PC-9 (cell line): ENCODE data around the gene MBOAT2. TPM values are rescaled to one million over a fixed set of nuclear protein-coding genes. Genes with fewer than 3 reads are reported as not detected.

Experiments
- BruUV-seq: library from RNA; stranded (reverse); fragments of 400-500 nt; replicated peaks from 2 replicates; lab custom pipeline; 2021; lab: Mats Ljungman, UMichigan
- CTCF ChIA-PET: fragments of 300-600 bp; sonication (Branson Sonifier 250); formaldehyde crosslinking; loops from one replicate; lab custom pipeline; 2022; ENCODE audit warnings: antibody characterized with exemption; lab: Charles Lee
- POLR2A ChIA-PET: fragments of 300-600 bp; sonication (Branson Sonifier 250); formaldehyde crosslinking; loops from one replicate; lab custom pipeline; 2022; ENCODE audit warnings: antibody characterized with exemption; ENCODE audit not compliant: unreplicated experiment; lab: Charles Lee
- DNase-seq, 2 experiments: peaks; one replicate each; pipeline versions ENCODE4 v3.0.0 to v3.0.0-alpha.2; 2015 to 2022; ENCODE audit warnings: mixed read lengths in 1 of 2
- H2AFZ ChIP-seq: fragments of 200-600 bp; sonication (generic); 2 replicates; pipeline ENCODE4 v1.8.1; 2017; ENCODE audit warnings: antibody characterized with exemption
- H3F3A ChIP-seq: fragments of 200-600 bp; sonication (generic); 2 replicates; pipeline ENCODE4 v1.8.1; 2017; ENCODE audit warnings: antibody characterized with exemption, mild to moderate bottlenecking, low read depth; ENCODE audit not compliant: insufficient read depth
- H3K27ac ChIP-seq: fragments of 200-600 bp; sonication (generic); 2 replicates; pipeline ENCODE4 v1.6.1; 2016; ENCODE audit warnings: mixed run types
- H3K27me3 ChIP-seq: fragments of 200-600 bp; sonication (generic); 2 replicates; pipeline ENCODE4 v1.6.1; 2016; ENCODE audit warnings: low read depth, mixed run types; ENCODE audit not compliant: insufficient read depth
- H3K36me3 ChIP-seq: fragments of 200-600 bp; sonication (generic); 2 replicates; pipeline ENCODE4 v1.6.1; 2016; ENCODE audit warnings: low read depth, mixed run types
- H3K4me1 ChIP-seq: fragments of 200-600 bp; sonication (generic); replicated peaks from 2 replicates; pipeline ENCODE4 v1.6.1; 2016; ENCODE audit warnings: mixed run types; ENCODE audit not compliant: insufficient read depth
- H3K4me2 ChIP-seq: fragments of 200-600 bp; sonication (generic); 2 replicates; pipeline ENCODE4 v1.6.1; 2017; ENCODE audit warnings: mixed run types
- H3K4me3 ChIP-seq: fragments of 200-600 bp; sonication (generic); 2 replicates; pipeline ENCODE4 v1.6.1; 2016; ENCODE audit warnings: mixed run types
- H3K79me2 ChIP-seq: fragments of 200-600 bp; sonication (generic); 2 replicates; pipeline ENCODE4 v1.6.1; 2017; ENCODE audit warnings: low read depth, mixed run types
- H3K9me2 ChIP-seq: fragments of 200-600 bp; sonication (generic); 2 replicates; pipeline ENCODE4 v1.8.1; 2017; ENCODE audit warnings: mild to moderate bottlenecking; ENCODE audit not compliant: insufficient read depth
- H3K9me3 ChIP-seq: fragments of 200-600 bp; sonication (generic); 2 replicates; pipeline ENCODE4 v1.8.1; 2016; ENCODE audit warnings: low read depth; ENCODE audit not compliant: insufficient read depth
- H4K20me1 ChIP-seq: fragments of 200-600 bp; sonication (generic); 2 replicates; pipeline ENCODE4 v1.8.1; 2017; ENCODE audit not compliant: insufficient read depth
- CTCF ChIP-seq: fragments of 200-600 bp; sonication (generic); conservative IDR thresholded peaks from 2 replicates; pipeline ENCODE4 v1.6.1; 2017; ENCODE audit warnings: mixed run types, antibody characterized with exemption, mild to moderate bottlenecking, moderate library complexity
- EZH2 ChIP-seq: fragments of 200-600 bp; sonication (generic); IDR thresholded peaks from 2 replicates; pipeline ENCODE4 v1.8.0; 2017; ENCODE audit warnings: antibody characterized with exemption, low read depth
- intact Hi-C: fragments of 100-400 bp; cut with micrococcal nuclease; formaldehyde crosslinking; loops from one replicate; pipeline ENCODE4 v1.10.0; 2022; ENCODE audit not compliant: unreplicated experiment
- total RNA-seq: library from RNA; stranded (reverse); gene quantifications from 2 replicates; pipeline ENCODE4 v1.2.3, GENCODE V29; 2021

Gene MBOAT2
- total RNA-seq, 1 experiment from 2014 or later: 57.7 TPM

DNA sequence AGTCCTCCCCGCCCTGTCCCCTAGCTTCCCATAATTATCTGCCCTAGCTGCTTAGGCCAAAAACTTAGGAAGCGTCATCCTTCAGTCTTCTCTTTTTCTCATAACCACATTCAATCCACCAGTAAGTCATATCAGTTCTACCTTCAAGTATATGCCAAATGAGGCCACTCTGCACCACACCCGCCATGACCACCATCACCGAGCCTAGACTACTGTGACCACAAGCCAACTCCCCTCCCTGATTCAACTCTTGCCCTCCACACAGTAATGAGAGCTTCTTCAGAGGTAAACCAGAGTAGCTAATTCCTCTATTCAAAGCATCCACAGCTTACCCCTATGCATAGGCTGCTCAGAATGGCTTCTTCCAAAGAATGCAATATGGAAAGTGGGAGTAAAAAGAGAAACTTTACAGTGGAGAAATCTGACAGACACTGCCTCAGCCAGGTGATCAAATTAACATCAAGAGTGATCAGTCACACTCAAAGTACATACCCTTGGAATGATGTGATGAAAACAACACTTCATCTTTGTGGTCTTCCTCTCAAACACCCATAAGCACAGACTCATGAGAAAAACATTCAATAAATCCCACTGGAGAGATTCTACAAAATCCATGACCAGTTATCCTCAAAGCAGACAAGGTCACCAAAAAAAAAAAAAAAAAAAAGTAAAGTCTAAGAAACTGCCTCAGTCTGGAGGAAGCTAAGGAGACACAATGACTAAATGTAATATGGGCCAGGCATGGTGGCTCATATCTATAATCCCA lies 17.7 kb downstream of the MBOAT2 start:
- intact Hi-C loops: no loop called here
- TF ChIP-seq CTCF (no peak), EZH2 (no peak)
- Histone ChIP-seq H2AFZ (no peak overlapping the region), H3K9me3 (no peaks in the 10 kb centered on the region), H3K27ac (no peak overlapping the region), H3K4me2 (no peak overlapping the region), H3K9me2 (no peaks in the 10 kb centered on the region), H3K4me1 (peaks cover 15% of the 10 kb centered on the region; the same call in 1 of the 2 replicates), H3F3A (no peaks in the 10 kb centered on the region), H3K79me2 (peaks cover 97% of the 10 kb centered on the region), H3K27me3 (no peaks in the 10 kb centered on the region), H3K4me3 (no peak overlapping the region), H3K36me3 (no peaks in the 10 kb centered on the region), H4K20me1 (0 out of 2 replicates have a peak, but pooled peaks cover 2% of the 10 kb centered on the region)
- BruUV-seq: no TSS peak
- no peak for DNase-seq
- CTCF ChIA-PET: no interaction called here
- POLR2A ChIA-PET: interaction anchor here (0.8 kb wide), 1 partner anchor 18 kb away, joined by 5 read pairs; no protein-coding TSS in a partner anchor

GRCh38 chr2:8984855-8985254 lies 18.6 kb downstream of the MBOAT2 start:
- no peak overlapping the region for H2AFZ ChIP-seq
- H3K4me3 ChIP-seq: no peak overlapping the region
- CTCF ChIA-PET: no interaction called here
- H3K4me2 ChIP-seq: no peak overlapping the region
- no peak for DNase-seq
- no peaks in the 10 kb centered on the region for H3K27me3 ChIP-seq
- no peaks in the 10 kb centered on the region for H3K9me3 ChIP-seq
- no peak for TF ChIP-seq EZH2
- TF ChIP-seq CTCF: no peak
- H3K4me1 ChIP-seq: peaks cover 15% of the 10 kb centered on the region; the same call in 1 of the 2 replicates
- no peaks in the 10 kb centered on the region for H4K20me1 ChIP-seq
- intact Hi-C loops: no loop called here
- no peaks in the 10 kb centered on the region for H3K36me3 ChIP-seq
- BruUV-seq: no TSS peak
- no peak overlapping the region for H3K27ac ChIP-seq
- H3F3A ChIP-seq: no peaks in the 10 kb centered on the region
- H3K79me2 ChIP-seq: peaks cover 98% of the 10 kb centered on the region
- POLR2A ChIA-PET: no interaction called here
- H3K9me2 ChIP-seq: no peaks in the 10 kb centered on the region

DNA sequence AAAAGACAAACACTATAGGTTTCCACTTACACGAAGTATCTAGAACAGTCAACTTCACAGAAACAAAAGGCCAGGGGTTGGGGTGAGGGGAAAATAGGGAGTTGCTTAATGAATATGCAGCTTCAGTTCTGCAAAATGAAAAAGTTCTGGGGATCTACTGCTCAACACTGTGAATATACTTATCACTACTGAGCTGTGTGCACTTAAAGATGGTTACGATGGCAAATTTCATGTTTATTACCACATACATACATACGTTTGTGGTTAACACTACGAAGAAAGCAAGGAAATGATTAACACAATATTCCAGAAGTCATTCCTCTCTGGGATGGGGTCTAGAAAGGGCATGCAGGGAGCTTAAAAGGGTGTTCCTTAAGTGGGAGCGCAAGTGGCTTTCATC lies 19.3 kb downstream of the MBOAT2 start:
- no peak for TF ChIP-seq EZH2
- no peak for TF ChIP-seq CTCF
- ChIA-PET POLR2A (no interaction called here), CTCF (no interaction called here)
- DNase-seq: no peak
- H3F3A ChIP-seq: no peaks in the 10 kb centered on the region
- H4K20me1 ChIP-seq: no peaks in the 10 kb centered on the region
- H3K9me2 ChIP-seq: no peaks in the 10 kb centered on the region
- H3K36me3 ChIP-seq: no peaks in the 10 kb centered on the region
- H3K4me3 ChIP-seq: no peak overlapping the region
- H3K27ac ChIP-seq: peak overlapping the region; percentile 30
- H3K4me1 ChIP-seq: peaks cover 15% of the 10 kb centered on the region; the same call in 1 of the 2 replicates
- H3K9me3 ChIP-seq: no peaks in the 10 kb centered on the region
- no peaks in the 10 kb centered on the region for H3K27me3 ChIP-seq
- no peak overlapping the region for H3K4me2 ChIP-seq
- H2AFZ ChIP-seq: no peak overlapping the region
- BruUV-seq: no TSS peak
- intact Hi-C loops: no loop called here
- peaks cover 98% of the 10 kb centered on the region for H3K79me2 ChIP-seq
